GM19438 (cell line): Measurements from ENCODE around the gene KPRP.

Experiments used
- ATAC-seq: cut with Tn5 transposase; IDR thresholded peaks from one replicate; pipeline ENCODE4 v1.9.1; 2021; ENCODE audit warnings: low read depth; ENCODE audit not compliant: unreplicated experiment

Gene KPRP

DNA sequence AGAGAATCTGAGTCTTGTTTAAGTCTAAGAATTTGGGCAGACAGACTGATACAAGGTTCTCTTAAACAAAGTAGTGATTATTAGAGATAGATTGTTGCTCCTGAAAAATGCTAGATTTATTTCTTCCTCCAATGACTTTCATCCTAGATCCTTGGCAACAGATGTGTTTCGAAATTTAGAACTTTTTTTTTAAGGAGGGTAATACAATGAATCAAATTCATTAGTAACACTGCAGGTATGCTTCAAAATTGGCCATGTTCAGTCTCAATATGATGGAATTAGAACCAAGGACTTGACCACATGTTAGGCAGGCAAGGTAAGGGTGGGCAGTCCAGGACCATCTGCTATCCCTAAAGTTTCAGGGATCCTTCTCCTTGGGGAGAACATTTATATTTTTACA lies 12.6 kb downstream of the KPRP start:
- ATAC-seq, result no peak

DNA sequence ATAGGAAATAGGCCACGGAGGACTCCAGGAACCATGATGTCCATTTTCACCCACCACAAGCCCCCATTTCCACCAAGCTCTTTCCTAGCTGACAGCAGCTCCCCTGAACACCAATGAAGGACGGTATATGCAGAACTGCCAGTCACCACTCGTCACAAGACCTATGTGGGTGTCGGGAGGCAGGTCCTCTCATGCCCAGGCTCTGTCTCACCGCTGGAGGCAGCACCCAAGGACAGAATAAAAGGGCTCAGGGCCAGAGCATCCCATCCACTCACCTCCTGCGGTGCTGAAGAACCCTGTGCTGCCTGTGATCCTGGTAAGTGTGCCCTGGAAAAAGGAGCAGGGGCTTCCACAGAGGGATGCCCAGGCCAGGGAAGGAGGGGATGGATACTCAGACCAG lies 17.1 kb downstream of the KPRP start, which contains the start of gene LCE1F:
Gene LCE1F, plus strand, starts transcription at position 266 of the 400 bp plus-strand sequence. CDS start 1,232 bp downstream, outside the sequence.
- ATAC-seq, result no peak

DNA sequence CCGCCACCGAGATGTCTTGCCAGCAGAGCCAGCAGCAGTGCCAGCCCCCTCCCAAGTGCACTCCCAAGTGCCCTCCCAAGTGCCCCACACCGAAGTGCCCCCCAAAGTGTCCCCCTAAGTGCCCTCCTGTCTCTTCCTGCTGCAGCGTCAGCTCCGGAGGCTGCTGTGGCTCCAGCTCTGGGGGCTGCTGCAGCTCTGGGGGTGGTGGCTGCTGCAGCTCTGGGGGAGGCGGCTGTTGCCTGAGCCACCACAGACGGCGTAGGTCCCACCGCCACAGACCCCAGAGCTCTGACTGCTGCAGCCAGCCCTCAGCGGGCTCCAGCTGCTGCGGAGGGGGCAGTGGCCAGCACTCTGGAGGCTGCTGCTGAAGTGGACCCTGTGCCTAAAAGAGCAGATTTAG lies 18.5 kb downstream of the KPRP start:
- no peak for ATAC-seq

DNA sequence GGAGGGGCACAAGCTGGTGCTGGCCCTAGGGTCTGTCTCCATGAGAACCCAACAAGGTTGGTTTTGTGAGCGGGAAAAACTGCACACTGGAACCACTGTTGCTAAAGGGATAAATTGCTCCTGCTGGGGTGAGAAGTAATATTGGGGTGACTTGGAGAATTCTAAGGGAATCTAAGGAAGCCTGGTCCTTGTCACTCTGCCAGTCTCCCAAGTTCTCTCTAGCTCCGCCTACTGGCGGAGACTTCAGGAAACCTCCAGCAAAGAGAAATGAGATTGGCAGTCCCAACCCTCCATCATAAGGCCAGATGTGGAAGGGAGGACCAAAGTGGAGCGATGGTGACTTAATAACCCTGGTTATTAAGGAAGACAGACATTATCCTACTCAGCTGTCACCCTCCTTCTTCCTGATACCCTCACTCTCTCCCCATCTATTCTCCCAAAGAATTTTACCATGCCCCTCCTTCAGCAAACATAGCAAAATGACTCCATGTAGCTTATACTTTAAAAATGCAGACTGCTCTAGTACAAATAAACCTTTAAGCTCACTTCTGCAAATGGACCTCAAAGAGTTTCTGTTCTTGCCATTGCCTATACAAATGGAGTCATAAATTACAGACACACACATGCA lies 19.8 kb downstream of the KPRP start:
- no peak for ATAC-seq

DNA sequence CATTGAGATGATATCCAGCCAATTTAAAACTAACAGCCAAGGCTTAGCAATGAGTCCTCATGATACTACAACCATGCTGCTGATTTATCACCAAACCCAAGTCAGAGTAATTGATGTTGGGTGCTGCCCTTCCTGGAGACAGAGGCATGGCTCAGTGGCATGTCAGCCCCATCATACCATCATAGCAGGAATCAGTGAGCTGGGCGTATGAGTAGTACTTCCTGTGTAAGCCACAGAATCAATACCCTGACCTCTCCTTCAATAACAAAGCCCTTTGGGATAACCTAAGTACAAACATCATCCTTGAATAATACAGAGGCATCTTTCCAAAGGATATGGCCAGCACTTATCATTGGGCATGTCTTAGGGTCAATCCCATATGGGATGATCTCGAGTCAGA lies 25.3 kb downstream of the KPRP start:
- ATAC-seq, result no peak

DNA sequence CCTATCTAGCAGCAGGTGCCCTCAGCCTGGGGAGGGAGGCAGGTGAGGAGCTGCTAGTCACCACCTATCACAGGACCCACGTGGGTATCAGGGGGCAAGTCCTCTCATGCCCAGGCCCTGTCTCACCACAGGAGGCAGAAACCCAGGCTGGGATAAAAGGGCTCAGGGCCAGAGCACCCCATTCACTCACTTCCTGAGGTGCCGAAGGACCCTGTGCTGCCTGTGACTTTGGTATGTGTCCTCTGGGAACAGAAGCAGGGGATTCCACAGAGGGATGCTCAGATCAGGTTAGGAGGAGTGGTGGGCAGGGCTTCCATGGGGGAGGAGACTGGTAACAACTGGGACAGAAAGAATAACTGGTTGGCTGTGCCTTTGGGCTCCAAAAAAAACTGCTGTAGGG lies 28.3 kb downstream of the KPRP start, which contains the start of gene LCE1E:
Gene LCE1E, plus strand, starts transcription at position 181 of the 400 bp plus-strand sequence. CDS start 1,043 bp downstream, outside the sequence.
- ATAC-seq, result no peak

DNA sequence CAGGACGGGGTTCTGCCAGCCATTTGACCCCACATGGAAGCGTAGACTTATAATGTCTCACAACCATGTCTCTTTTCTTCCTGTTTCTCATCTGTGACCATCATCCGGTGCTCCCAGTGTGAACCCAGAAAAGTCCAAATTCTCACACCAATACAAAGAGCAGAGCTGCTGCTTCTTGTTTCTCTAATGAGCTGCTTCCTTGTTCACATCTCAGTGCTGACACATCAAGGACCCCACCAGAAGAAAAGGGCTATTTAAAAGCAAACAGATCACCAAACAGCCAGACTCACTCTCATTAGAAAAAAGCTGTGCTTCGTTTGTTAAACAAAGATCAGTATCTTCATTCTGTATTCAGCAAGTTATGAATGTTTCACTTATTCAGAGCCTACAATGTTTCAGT lies 37.9 kb downstream of the KPRP start:
- ATAC-seq, result no peak

DNA sequence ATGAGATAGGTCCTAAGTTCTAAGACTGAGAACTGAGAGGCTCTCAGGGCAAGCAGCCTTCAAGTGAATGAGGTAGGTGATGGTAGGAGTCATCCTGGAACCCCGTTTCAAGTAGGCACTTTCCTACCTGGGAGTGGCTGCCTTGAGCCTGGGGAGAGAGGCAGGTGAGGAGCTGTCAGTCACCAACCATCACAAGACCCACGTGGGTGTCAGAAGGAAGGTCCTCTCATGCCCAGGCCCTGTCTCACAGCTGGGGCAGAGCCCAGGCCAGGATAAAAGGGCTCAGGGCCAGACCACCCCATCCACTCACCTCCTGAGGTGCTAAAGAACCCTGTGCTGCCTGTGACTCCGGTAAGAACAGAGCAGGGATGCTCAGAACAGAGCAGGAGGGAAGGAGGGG lies 38.6 kb downstream of the KPRP start, which contains the start of gene LCE1D:
Gene LCE1D, plus strand, starts transcription at position 301 of the 400 bp plus-strand sequence. CDS start 1,074 bp downstream, outside the sequence.
- no peak for ATAC-seq

DNA sequence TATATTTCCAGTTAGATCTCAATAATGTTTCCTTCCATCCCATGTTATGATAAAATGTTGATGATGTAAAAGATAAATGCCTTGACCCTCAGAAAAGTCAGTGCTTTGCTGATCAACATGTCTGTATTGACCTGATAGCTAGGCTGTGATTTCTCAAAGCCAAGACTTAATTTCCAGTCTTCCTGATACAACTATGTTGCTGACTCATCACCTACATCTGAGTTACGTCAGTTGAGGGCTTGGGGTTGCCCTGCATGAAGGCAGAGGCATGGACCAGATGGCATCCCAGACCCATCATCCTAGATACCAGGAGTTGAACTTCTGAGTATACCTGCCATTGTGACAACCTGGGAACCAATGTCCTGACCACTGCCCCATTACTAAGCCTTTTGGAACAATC lies 43.5 kb downstream of the KPRP start:
- ATAC-seq, result no peak

DNA sequence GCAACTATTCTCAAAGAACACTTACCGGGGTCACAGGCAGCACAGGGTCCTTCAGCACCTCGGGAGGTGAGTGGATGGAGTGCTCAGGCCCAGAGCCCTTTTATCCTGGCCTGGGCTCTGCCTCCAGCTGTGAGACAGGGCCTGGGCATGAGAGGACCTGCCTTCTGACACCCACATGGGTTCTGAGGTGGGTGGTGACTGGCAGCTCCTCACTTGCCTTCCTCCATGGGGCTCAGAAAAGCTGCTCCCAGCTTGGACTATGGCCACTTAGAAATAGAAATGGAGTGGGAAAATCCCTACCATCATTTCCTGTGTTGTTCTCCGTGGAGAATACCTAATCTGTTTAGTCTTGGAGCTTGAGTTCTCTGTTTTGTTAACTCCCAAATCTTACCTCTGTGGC lies 48.8 kb downstream of the KPRP start, which contains the start of gene LCE1C:
Gene LCE1C, minus strand, starts transcription at position 76 of the 400 bp plus-strand sequence. CDS start 1,173 bp downstream, outside the sequence.
- ATAC-seq, result no peak

DNA sequence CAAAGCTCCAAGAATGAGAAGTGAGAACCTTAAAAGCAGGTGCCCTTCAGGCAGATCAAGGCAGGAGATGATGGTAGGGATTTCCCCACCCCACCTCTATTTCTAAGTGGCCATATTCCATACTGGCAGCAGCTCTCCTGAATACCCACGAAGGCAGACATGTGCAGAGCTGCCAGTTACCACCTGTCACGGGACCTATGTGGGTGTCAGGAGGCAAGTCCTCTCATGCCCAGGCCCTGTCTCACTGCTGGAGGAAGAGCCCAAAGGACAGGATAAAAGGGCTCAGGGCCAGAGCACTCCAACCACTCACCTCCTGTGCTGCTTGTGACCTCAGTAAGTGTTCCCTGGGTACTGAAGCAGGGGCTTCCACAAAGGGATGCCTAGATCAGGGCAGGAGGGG lies 53.2 kb downstream of the KPRP start:
- no peak for ATAC-seq
